ENCODE results near the gene EPM2A.

Gene EPM2A

GRCh38 chr6:145602726-145603326, 132.5 kb downstream of the EPM2A start:
- DNase-seq (ENCODE audit: low read depth): no peak

GRCh38 chr6:145601397-145601796, 133.9 kb downstream of the EPM2A start:
- DNase-seq (ENCODE audit: low read depth): no peak

GRCh38 chr6:145600299-145600698, 135.0 kb downstream of the EPM2A start:
- no peak for DNase-seq (ENCODE audit: low read depth)

- DNase-seq (ENCODE audit: low read depth): no peak
Observed at GRCh38 chr6:145588981-145589380, 146.3 kb downstream of the EPM2A start.

GRCh38 chr6:145587334-145587733, 148.0 kb downstream of the EPM2A start:
- peak; percentile 12 for DNase-seq (ENCODE audit: low read depth)

- no peak for DNase-seq (ENCODE audit: low read depth)
Observed at GRCh38 chr6:145583753-145584152, 151.6 kb downstream of the EPM2A start.

Measured in amniotic epithelial cell (primary cell).